ENCODE data around the gene KLHL26.

KLHL26 gene

DNA sequence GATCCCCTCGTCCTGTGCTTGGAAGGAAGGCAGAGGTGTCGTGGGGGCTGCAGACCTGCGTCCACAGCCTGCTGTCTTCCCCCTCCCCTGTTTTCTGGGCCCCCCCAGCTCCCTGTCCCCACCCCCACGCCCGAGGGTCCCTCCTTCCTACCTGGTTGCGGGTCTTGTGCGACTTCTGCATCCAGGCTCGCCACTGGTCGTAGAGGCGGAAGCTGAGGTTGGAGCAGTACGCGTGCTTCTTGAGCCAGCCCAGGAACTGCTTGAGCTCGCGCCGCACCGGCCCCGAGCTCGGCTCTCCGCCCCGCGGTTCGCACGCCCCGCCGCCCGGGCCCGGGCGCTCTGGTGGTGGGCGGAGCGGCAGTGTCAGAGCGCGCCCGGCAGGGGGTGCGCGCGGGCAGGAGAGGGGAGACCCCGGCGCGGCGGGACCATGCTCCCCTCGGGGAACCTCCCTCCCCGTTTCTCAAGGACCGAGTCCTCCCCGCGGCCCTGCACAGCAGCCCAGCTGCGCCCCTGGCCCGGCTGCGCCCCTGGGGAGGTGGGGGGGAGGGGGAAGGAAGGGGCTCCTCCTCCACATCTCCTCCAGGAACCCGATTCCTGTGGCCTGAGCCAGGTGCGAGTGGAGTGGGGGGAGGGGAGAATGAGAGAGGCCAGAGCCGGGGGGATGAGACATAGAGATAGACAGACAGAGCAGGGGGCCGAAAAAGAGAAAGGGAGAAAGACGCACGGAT is 42.6 kb upstream of the KLHL26 start:
- Histone ChIP-seq H4K20me1 (ENCODE audit: insufficient read depth, low read length) (peaks cover 7% of the 10 kb centered on the region), H3K4me1 (ENCODE audit: insufficient read depth, low read length) (peaks cover 35% of the 10 kb centered on the region), H3K79me2 (ENCODE audit: insufficient read depth, low read length) (peaks cover 12% of the 10 kb centered on the region), H3K36me3 (ENCODE audit: insufficient read depth, low read length) (peaks cover 8% of the 10 kb centered on the region), H3K27ac (ENCODE audit: low read length) (peak overlapping the region; percentile 53; the same call in 1 of the 2 replicates), H2AFZ (ENCODE audit: low read depth, low read length) (peak overlapping the region; percentile 82), H3K27me3 (ENCODE audit: insufficient read depth, low read length, poor library complexity) (no peaks in the 10 kb centered on the region), H3K9me3 (ENCODE audit: insufficient read depth, low read length, severe bottlenecking) (no peaks in the 10 kb centered on the region), H3K4me3 (ENCODE audit: low read depth in 1 of 2, low read length in 2 of 2) (peak overlapping the region in 1 of 2 experiments; percentile 56; a peak in 2 of 4 replicates), H3K9ac (ENCODE audit: low read depth, low read length) (peak overlapping the region; percentile 56), H3K4me2 (ENCODE audit: insufficient read depth, low read length) (peak overlapping the region; percentile 92)
- ATAC-seq (ENCODE audit: insufficient read depth, low read depth) (peak; percentile 79), DNase-seq (peak; percentile 81)
- no peak for TF ChIP-seq EZH2 (IDR thresholded peaks at IDR 0.05; ENCODE audit: borderline replicate concordance, low read depth, low read length, severe bottlenecking)
- TF ChIP-seq, protein P1, sequence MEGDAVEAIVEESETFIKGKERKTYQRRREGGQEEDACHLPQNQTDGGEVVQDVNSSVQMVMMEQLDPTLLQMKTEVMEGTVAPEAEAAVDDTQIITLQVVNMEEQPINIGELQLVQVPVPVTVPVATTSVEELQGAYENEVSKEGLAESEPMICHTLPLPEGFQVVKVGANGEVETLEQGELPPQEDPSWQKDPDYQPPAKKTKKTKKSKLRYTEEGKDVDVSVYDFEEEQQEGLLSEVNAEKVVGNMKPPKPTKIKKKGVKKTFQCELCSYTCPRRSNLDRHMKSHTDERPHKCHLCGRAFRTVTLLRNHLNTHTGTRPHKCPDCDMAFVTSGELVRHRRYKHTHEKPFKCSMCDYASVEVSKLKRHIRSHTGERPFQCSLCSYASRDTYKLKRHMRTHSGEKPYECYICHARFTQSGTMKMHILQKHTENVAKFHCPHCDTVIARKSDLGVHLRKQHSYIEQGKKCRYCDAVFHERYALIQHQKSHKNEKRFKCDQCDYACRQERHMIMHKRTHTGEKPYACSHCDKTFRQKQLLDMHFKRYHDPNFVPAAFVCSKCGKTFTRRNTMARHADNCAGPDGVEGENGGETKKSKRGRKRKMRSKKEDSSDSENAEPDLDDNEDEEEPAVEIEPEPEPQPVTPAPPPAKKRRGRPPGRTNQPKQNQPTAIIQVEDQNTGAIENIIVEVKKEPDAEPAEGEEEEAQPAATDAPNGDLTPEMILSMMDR (IDR thresholded peaks at IDR 0.05; ENCODE audit: borderline replicate concordance, extremely low read depth, low read length, poor library complexity, severe bottlenecking): peak; percentile 93

DNA sequence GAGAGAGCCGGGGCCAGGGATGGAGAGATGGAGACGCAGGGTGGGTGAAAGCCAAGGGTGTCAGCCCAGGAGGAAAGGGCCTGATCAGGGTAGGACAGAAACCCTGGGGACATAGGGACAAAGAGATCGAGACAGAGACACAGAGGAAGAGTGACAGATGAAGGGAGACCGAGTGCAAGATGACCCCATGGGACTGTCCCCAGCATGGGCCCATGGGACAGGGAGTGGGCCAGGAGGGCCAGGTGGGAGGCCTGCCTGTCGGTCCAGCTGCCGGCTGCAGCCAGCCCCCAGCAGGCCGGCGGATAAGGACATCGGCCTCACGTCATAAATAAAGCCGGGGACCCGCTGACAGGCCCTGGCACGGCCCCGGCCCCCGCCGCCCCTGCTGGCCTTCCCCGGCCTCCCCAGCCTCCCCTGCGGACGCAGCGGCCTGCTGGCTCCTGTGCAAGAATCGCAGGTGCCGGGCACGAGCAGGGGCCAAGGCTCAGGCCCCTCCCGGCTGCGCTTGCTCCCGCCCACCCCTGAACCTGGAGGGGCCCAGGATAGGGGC is 41.9 kb upstream of the KLHL26 start:
- no peaks in the 10 kb centered on the region for H3K9me3 ChIP-seq (ENCODE audit: insufficient read depth, low read length, severe bottlenecking)
- peaks cover 7% of the 10 kb centered on the region for H4K20me1 ChIP-seq (ENCODE audit: insufficient read depth, low read length)
- H3K27me3 ChIP-seq (ENCODE audit: insufficient read depth, low read length, poor library complexity): no peaks in the 10 kb centered on the region
- peak overlapping the region in 1 of 2 experiments; percentile 56; a peak in 2 of 4 replicates for H3K4me3 ChIP-seq (ENCODE audit: low read depth in 1 of 2, low read length in 2 of 2)
- peak overlapping the region; percentile 56; the same call in 1 of the 2 replicates for H3K9ac ChIP-seq (ENCODE audit: low read depth, low read length)
- peak overlapping the region; percentile 92 for H3K4me2 ChIP-seq (ENCODE audit: insufficient read depth, low read length)
- ATAC-seq (ENCODE audit: insufficient read depth, low read depth) (no peak), DNase-seq (no peak)
- peaks cover 8% of the 10 kb centered on the region for H3K36me3 ChIP-seq (ENCODE audit: insufficient read depth, low read length)
- no peak overlapping the region for H3K27ac ChIP-seq (ENCODE audit: low read length)
- peaks cover 6% of the 10 kb centered on the region for H3K79me2 ChIP-seq (ENCODE audit: insufficient read depth, low read length)
- H3K4me1 ChIP-seq (ENCODE audit: insufficient read depth, low read length): peaks cover 28% of the 10 kb centered on the region
- TF ChIP-seq, protein P1 (IDR thresholded peaks at IDR 0.05; ENCODE audit: borderline replicate concordance, extremely low read depth, low read length, poor library complexity, severe bottlenecking): no peak
- no peak for TF ChIP-seq EZH2 (IDR thresholded peaks at IDR 0.05; ENCODE audit: borderline replicate concordance, low read depth, low read length, severe bottlenecking)
- H2AFZ ChIP-seq (ENCODE audit: low read depth, low read length): peak overlapping the region; percentile 82; the same call in 1 of the 2 replicates

DNA sequence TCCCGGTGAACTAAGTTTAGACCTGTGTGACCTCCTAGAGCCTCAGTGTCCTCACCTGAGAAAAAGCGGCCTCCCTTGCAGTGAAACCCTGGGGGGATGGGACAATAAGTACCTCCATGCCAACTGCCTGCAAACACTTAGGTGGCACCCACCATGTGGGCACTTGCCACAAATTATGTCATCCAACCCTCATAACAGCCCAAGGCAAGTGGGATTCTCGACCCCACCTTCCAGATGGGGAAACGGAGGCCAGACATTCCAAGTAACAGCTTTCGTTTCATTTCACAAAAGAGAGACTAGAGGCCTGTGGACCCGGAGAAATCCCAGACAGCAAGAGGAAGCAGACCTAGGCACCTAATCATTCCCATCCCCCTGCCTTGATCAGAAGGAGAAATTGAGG is 41.4 kb upstream of the KLHL26 start:
- H3K9me3 ChIP-seq (ENCODE audit: insufficient read depth, low read length, severe bottlenecking): no peaks in the 10 kb centered on the region
- peaks cover 1% of the 10 kb centered on the region; the same call in 1 of the 2 replicates for H3K79me2 ChIP-seq (ENCODE audit: insufficient read depth, low read length)
- H3K9ac ChIP-seq (ENCODE audit: low read depth, low read length): no peak overlapping the region
- TF ChIP-seq EZH2 (IDR thresholded peaks at IDR 0.05; ENCODE audit: borderline replicate concordance, low read depth, low read length, severe bottlenecking): no peak
- TF ChIP-seq, protein P1 (IDR thresholded peaks at IDR 0.05; ENCODE audit: borderline replicate concordance, extremely low read depth, low read length, poor library complexity, severe bottlenecking): no peak
- H3K4me3 ChIP-seq (ENCODE audit: low read depth in 1 of 2, low read length in 2 of 2): no peak overlapping the region
- no peaks in the 10 kb centered on the region for H3K27me3 ChIP-seq (ENCODE audit: insufficient read depth, low read length, poor library complexity)
- H3K36me3 ChIP-seq (ENCODE audit: insufficient read depth, low read length): peaks cover 7% of the 10 kb centered on the region
- H3K27ac ChIP-seq (ENCODE audit: low read length): no peak overlapping the region
- DNase-seq: no peak
- no peak overlapping the region for H3K4me2 ChIP-seq (ENCODE audit: insufficient read depth, low read length)
- peaks cover 6% of the 10 kb centered on the region for H4K20me1 ChIP-seq (ENCODE audit: insufficient read depth, low read length)
- ATAC-seq (ENCODE audit: insufficient read depth, low read depth): no peak
- H3K4me1 ChIP-seq (ENCODE audit: insufficient read depth, low read length): peaks cover 23% of the 10 kb centered on the region
- no peak overlapping the region for H2AFZ ChIP-seq (ENCODE audit: low read depth, low read length)

All from DND-41 (cell line).